Stimulated activated CD4-positive, alpha-beta T cell treated with anti-CD3 and anti-CD28 coated beads, Interleukin-4, amount 100 ng/mL, for 24 hours (primary cell): ENCODE data around the gene CD46.

Experiments
- DNase-seq: peaks from one replicate; pipeline ENCODE4 v3.0.0-alpha.2; 2020

Gene CD46

GRCh38 chr1:207831517-207832327, 79.9 kb downstream of the CD46 start:
- DNase-seq, result peak; percentile 73

- no peak for DNase-seq
These were observed 80.9 kb downstream of the CD46 start for GRCh38 chr1:207832796-207833195.

- no peak for DNase-seq
These were observed 81.5 kb downstream of the CD46 start for GRCh38 chr1:207833381-207833780.

- no peak for DNase-seq
These were observed 82.3 kb downstream of the CD46 start for GRCh38 chr1:207833956-207834660.

GRCh38 chr1:207835958-207836357, 84.1 kb downstream of the CD46 start:
- no peak for DNase-seq

- no peak for DNase-seq
These were observed 84.9 kb downstream of the CD46 start for GRCh38 chr1:207836591-207837347.

GRCh38 chr1:207837673-207838072, 85.8 kb downstream of the CD46 start:
- DNase-seq, result no peak

GRCh38 chr1:207838156-207839082, 86.6 kb downstream of the CD46 start:
- DNase-seq, result no peak

- DNase-seq, result no peak
These were observed 87.2 kb downstream of the CD46 start for GRCh38 chr1:207839083-207839413.

GRCh38 chr1:207840380-207840779, 88.5 kb downstream of the CD46 start:
- no peak for DNase-seq

GRCh38 chr1:207841293-207841692, 89.4 kb downstream of the CD46 start:
- DNase-seq, result no peak

GRCh38 chr1:207841901-207842300, 90.0 kb downstream of the CD46 start:
- no peak for DNase-seq

- DNase-seq, result no peak
These were observed 90.7 kb downstream of the CD46 start for GRCh38 chr1:207842506-207842905.

GRCh38 chr1:207844371-207844770, 92.5 kb downstream of the CD46 start:
- no peak for DNase-seq
